Activated CD4-positive, alpha-beta T cell treated with anti-CD3 and anti-CD28 coated beads, Interleukin-2, amount 10 ng/mL, durations not matched to agents 7 days and 5 days (primary cell): Measurements from ENCODE around the gene SETMAR. TPM values are rescaled to one million over a fixed set of nuclear protein-coding genes. Genes with fewer than 3 reads are reported as not detected.
"Not testable (repeated sequence)": the region's sequence is repeated elsewhere in the genome, so short reads cannot be mapped to it uniquely, and the experiment has no call there.

ENCODE experiments used
- CTCF ChIA-PET: fragments of 350-600 bp; sonication (Branson Sonifier 250); formaldehyde crosslinking; loops from one replicate; lab custom pipeline; 2021; ENCODE audit warnings: antibody characterized with exemption; lab: Charles Lee
- POLR2A ChIA-PET: fragments of 350-600 bp; sonication (Branson Sonifier 250); formaldehyde crosslinking; loops from one replicate; lab custom pipeline; 2021; ENCODE audit warnings: antibody characterized with exemption; lab: Charles Lee
- DNase-seq: peaks from one replicate; pipeline ENCODE4 v3.0.0-alpha.2; 2020
- H3K27ac Mint-ChIP-seq: one replicate; pipeline ENCODE4 v1.8.0; 2021; ENCODE audit warnings: mild to moderate bottlenecking, moderate library complexity, mixed read lengths
- H3K27me3 Mint-ChIP-seq: one replicate; pipeline ENCODE4 v1.8.0; 2021; ENCODE audit warnings: mixed read lengths
- H3K36me3 Mint-ChIP-seq: one replicate; pipeline ENCODE4 v1.8.0; 2021; ENCODE audit warnings: low read depth, mixed read lengths
- H3K4me1 Mint-ChIP-seq: one replicate; pipeline ENCODE4 v1.8.0; 2021; ENCODE audit warnings: mixed read lengths
- H3K4me3 Mint-ChIP-seq: one replicate; pipeline ENCODE4 v1.8.0; 2021; ENCODE audit warnings: mild to moderate bottlenecking, moderate library complexity, mixed read lengths
- H3K9me3 Mint-ChIP-seq: one replicate; pipeline ENCODE4 v1.8.0; 2021; ENCODE audit warnings: mixed read lengths
- total RNA-seq, 2 experiments: library from RNA; stranded (reverse); gene quantifications; one replicate each; pipeline ENCODE4 v1.2.3, GENCODE V29; 2021

SETMAR gene
- total RNA-seq, 2 experiments from 2014 or later = 14.9 to 15.5 TPM

- ChIA-PET CTCF (no interaction called here), POLR2A (no interaction called here)
- Mint-ChIP-seq H3K4me1 (no peaks in the 10 kb centered on the region), H3K4me3 (no peak overlapping the region), H3K36me3 (peaks cover 6% of the 10 kb centered on the region), H3K27me3 (no peaks in the 10 kb centered on the region), H3K27ac (no peak overlapping the region), H3K9me3 (peaks cover 3% of the 10 kb centered on the region)
- no peak for DNase-seq
These were observed 19.5 kb downstream of the SETMAR start for GRCh38 chr3:4322635-4323034.

DNA sequence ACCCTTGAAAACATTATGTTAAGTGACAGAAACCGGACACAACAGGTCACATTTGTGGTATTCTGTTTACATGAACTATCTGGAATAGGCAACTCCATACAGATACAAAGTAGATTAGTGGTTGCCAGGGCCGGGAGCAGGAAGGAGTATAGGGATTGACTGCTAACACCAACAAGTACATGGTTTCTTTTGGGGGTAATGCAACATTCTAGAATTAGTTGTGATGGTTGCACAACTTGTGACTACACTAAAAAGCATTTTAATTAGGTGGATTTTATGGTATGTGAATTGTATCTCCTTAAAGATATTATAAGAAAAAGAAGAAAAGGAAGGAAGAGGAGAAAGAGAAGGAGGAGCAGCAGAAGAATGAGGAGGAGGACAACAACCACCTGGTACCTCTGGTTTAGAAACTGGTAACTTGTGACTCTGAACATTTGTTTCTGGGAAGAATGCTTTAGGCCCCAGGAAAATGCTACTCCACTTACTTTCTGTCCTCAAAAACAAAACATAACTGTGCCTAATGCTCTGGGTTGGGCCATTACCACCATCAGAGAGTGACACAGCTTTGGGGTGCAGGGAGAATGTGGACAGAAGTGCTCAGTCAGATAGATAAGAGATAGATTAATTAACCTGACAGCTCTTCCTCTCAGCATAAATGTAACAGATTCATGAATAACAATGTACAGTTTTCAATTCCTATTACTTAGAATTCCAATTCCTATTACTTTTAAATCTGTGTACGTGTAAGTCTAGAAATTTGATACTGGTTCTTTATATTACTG lies 20.3 kb downstream of the SETMAR start:
- no peak for DNase-seq
- Mint-ChIP-seq H3K27me3 (no peaks in the 10 kb centered on the region), H3K27ac (no peak overlapping the region), H3K4me1 (no peaks in the 10 kb centered on the region), H3K4me3 (no peak overlapping the region), H3K9me3 (peaks cover 5% of the 10 kb centered on the region), H3K36me3 (peaks cover 3% of the 10 kb centered on the region)
- CTCF ChIA-PET = no interaction called here
- POLR2A ChIA-PET = no interaction called here

GRCh38 chr3:4326868-4327267 lies 23.7 kb downstream of the SETMAR start:
- ChIA-PET CTCF (interaction anchor here (0.8 to 1.1 kb wide), 2 partner anchors 35 to 727 kb away, joined by 3 read pairs; no protein-coding TSS in a partner anchor), POLR2A (no interaction called here)
- H3K36me3 Mint-ChIP-seq = peaks cover 3% of the 10 kb centered on the region
- no peaks in the 10 kb centered on the region for H3K27me3 Mint-ChIP-seq
- no peak overlapping the region for H3K27ac Mint-ChIP-seq
- peaks cover 16% of the 10 kb centered on the region for H3K9me3 Mint-ChIP-seq
- H3K4me3 Mint-ChIP-seq = no peak overlapping the region
- no peaks in the 10 kb centered on the region for H3K4me1 Mint-ChIP-seq
- DNase-seq = no peak

GRCh38 chr3:4329806-4330205 lies 26.6 kb downstream of the SETMAR start:
- H3K36me3 Mint-ChIP-seq, H3K27ac Mint-ChIP-seq, DNase-seq, H3K4me1 Mint-ChIP-seq, CTCF ChIA-PET, H3K4me3 Mint-ChIP-seq, H3K27me3 Mint-ChIP-seq, POLR2A ChIA-PET: not testable (repeated sequence)
- peaks cover 16% of the 10 kb centered on the region for H3K9me3 Mint-ChIP-seq

GRCh38 chr3:4332111-4332510 lies 28.9 kb downstream of the SETMAR start:
- Mint-ChIP-seq H3K27ac (no peak overlapping the region), H3K36me3 (peaks cover 3% of the 10 kb centered on the region), H3K9me3 (peaks cover 15% of the 10 kb centered on the region), H3K4me1 (no peaks in the 10 kb centered on the region), H3K4me3 (no peak overlapping the region), H3K27me3 (peaks cover 2% of the 10 kb centered on the region)
- CTCF ChIA-PET = no interaction called here
- DNase-seq = no peak
- POLR2A ChIA-PET = no interaction called here

GRCh38 chr3:4332574-4332973 lies 29.4 kb downstream of the SETMAR start:
- Mint-ChIP-seq H3K27me3 (peaks cover 2% of the 10 kb centered on the region), H3K27ac (no peak overlapping the region), H3K4me3 (no peak overlapping the region), H3K4me1 (no peaks in the 10 kb centered on the region), H3K9me3 (peaks cover 13% of the 10 kb centered on the region), H3K36me3 (peaks cover 3% of the 10 kb centered on the region)
- DNase-seq = no peak
- ChIA-PET POLR2A (no interaction called here), CTCF (interaction anchor here (0.6 kb wide), 1 partner anchor 826 kb away, joined by 3 read pairs; no protein-coding TSS in a partner anchor)

GRCh38 chr3:4332991-4333390 lies 29.8 kb downstream of the SETMAR start:
- H3K27ac Mint-ChIP-seq = no peak overlapping the region
- no peak for DNase-seq
- no peaks in the 10 kb centered on the region for H3K4me1 Mint-ChIP-seq
- peaks cover 2% of the 10 kb centered on the region for H3K27me3 Mint-ChIP-seq
- ChIA-PET POLR2A (no interaction called here), CTCF (interaction anchor here (0.6 kb wide), 1 partner anchor 825 kb away, joined by 3 read pairs; no protein-coding TSS in a partner anchor)
- H3K9me3 Mint-ChIP-seq = peaks cover 13% of the 10 kb centered on the region
- H3K36me3 Mint-ChIP-seq = peaks cover 3% of the 10 kb centered on the region
- H3K4me3 Mint-ChIP-seq = no peak overlapping the region

GRCh38 chr3:4334548-4334947 lies 31.4 kb downstream of the SETMAR start:
- H3K36me3 Mint-ChIP-seq = peaks cover 3% of the 10 kb centered on the region
- no peak overlapping the region for H3K4me3 Mint-ChIP-seq
- peaks cover 4% of the 10 kb centered on the region for H3K9me3 Mint-ChIP-seq
- CTCF ChIA-PET = no interaction called here
- H3K27ac Mint-ChIP-seq = no peak overlapping the region
- POLR2A ChIA-PET = no interaction called here
- no peak for DNase-seq
- peaks cover 2% of the 10 kb centered on the region for H3K27me3 Mint-ChIP-seq
- no peaks in the 10 kb centered on the region for H3K4me1 Mint-ChIP-seq

GRCh38 chr3:4335840-4336562 lies 32.8 kb downstream of the SETMAR start:
- Mint-ChIP-seq H3K4me3 (no peak overlapping the region), H3K27ac (no peak overlapping the region), H3K36me3 (peaks cover 4% of the 10 kb centered on the region), H3K4me1 (peaks cover 6% of the 10 kb centered on the region), H3K27me3 (peaks cover 2% of the 10 kb centered on the region), H3K9me3 (no peaks in the 10 kb centered on the region)
- ChIA-PET CTCF (interaction anchor here (0.6 to 1.1 kb wide), 4 partner anchors 8 to 338 kb away, joined by 3 read pairs; no protein-coding TSS in a partner anchor), POLR2A (no interaction called here)
- no peak for DNase-seq

DNA sequence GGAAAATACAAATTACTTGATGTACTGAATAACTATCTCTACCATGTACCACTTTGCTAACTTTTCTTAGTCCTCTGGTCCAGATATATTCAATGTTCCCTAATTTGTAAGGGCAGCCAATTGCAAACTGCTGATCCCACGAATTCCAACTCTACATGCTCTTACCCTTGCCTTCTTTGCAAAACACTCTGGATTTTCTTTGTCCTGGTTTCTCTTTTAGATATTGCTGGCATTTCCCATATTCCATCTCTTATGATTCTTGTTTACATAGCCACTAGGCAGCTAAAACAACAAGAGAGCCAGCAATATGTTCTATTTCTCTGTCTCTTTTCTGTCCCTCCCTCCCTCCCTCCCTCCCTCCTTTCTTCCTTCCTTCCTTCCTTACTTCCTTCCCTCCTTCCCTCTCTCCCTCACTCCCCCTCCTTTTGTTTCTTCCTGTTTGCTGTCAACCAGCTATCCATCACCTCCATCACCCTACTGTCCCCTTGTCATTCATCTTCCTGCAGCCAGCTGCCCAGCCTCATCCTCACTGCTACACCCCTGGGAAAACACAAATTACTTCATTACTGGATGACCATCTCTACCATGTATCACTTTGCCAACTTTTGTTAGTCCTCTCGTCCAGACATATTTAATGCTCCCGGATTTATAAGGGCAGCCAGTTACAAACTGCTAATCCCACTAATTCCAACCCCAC lies 33.8 kb downstream of the SETMAR start:
- peaks cover 6% of the 10 kb centered on the region for H3K4me1 Mint-ChIP-seq
- H3K4me3 Mint-ChIP-seq = no peak overlapping the region
- POLR2A ChIA-PET = no interaction called here
- H3K36me3 Mint-ChIP-seq = peaks cover 4% of the 10 kb centered on the region
- no peaks in the 10 kb centered on the region for H3K9me3 Mint-ChIP-seq
- peaks cover 2% of the 10 kb centered on the region for H3K27me3 Mint-ChIP-seq
- no peak for DNase-seq
- H3K27ac Mint-ChIP-seq = no peak overlapping the region
- CTCF ChIA-PET = no interaction called here

GRCh38 chr3:4338751-4339150 lies 35.6 kb downstream of the SETMAR start:
- H3K9me3 Mint-ChIP-seq = no peaks in the 10 kb centered on the region
- DNase-seq = no peak
- no peak overlapping the region for H3K27ac Mint-ChIP-seq
- no peak overlapping the region for H3K4me3 Mint-ChIP-seq
- H3K4me1 Mint-ChIP-seq = peaks cover 6% of the 10 kb centered on the region
- H3K27me3 Mint-ChIP-seq = peaks cover 2% of the 10 kb centered on the region
- CTCF ChIA-PET = no interaction called here
- peaks cover 4% of the 10 kb centered on the region for H3K36me3 Mint-ChIP-seq
- POLR2A ChIA-PET = no interaction called here

DNA sequence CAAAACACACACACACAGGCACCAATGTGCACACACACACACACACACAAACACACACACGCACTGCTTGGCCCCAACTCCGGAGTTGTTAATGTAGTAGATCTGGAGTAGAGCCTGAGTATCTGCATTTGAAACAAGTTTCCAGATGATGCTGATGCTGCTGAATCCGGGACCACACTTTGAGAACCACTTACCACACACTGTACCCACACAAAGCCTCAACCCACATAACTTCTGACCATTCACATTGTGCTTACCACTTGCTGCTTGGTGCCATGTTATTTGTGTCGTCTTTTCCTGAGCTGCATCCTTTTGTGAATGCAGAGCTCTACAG lies 36.9 kb downstream of the SETMAR start:
- POLR2A ChIA-PET = interaction anchor here (0.7 kb wide), 1 partner anchor 1167 kb away, joined by 3 read pairs; no protein-coding TSS in a partner anchor
- Mint-ChIP-seq H3K4me3 (no peak overlapping the region), H3K27ac (no peak overlapping the region), H3K27me3 (no peaks in the 10 kb centered on the region), H3K36me3 (peaks cover 4% of the 10 kb centered on the region), H3K4me1 (peaks cover 6% of the 10 kb centered on the region), H3K9me3 (no peaks in the 10 kb centered on the region)
- no peak for DNase-seq
- CTCF ChIA-PET = interaction anchor here (1.3 kb wide), 1 partner anchor 11 kb away, joined by 4 read pairs; no protein-coding TSS in a partner anchor
